Endothelial cell of umbilical vein (primary cell): Measurements from ENCODE around the gene CMBL. TPM values are rescaled to one million over a fixed set of nuclear protein-coding genes. Genes with fewer than 3 reads are reported as not detected.
"Not testable (repeated sequence)": the region's sequence is repeated elsewhere in the genome, so short reads cannot be mapped to it uniquely, and the experiment has no call there.

ENCODE experiments used
- BruUV-seq: library from RNA; stranded (reverse); fragments of 400-500 nt; replicated peaks from 2 replicates; lab custom pipeline; 2021; lab: Mats Ljungman, UMichigan
- CTCF ChIA-PET: fragments of 300-600, 350-600 bp; sonication (Branson Sonifier 250); formaldehyde crosslinking; loops from one replicate; lab custom pipeline; 2021; ENCODE audit warnings: antibody characterized with exemption, inconsistent platforms; lab: Charles Lee
- POLR2A ChIA-PET: fragments of 300-600, 350-600 bp; sonication (Branson Sonifier 250); formaldehyde crosslinking; loops from one replicate; lab custom pipeline; 2021; ENCODE audit warnings: antibody characterized with exemption, inconsistent platforms; lab: Charles Lee
- DNase-seq: peaks from one replicate; pipeline ENCODE4 v3.0.0-alpha.2; 2011; ENCODE audit warnings: low read depth, low spot score
- FAIRE-seq: peaks from 2 replicates; lab custom pipeline; 2011; peaks lifted over from hg19 to GRCh38; lab: Jason Lieb, UNC
- H2AFZ ChIP-seq: 2 replicates; pipeline ENCODE4 v1.6.0; 2012; ENCODE audit warnings: low read depth, low read length, control low read depth, inconsistent platforms
- H3K27ac ChIP-seq: 2 replicates; pipeline ENCODE4 v1.5.1; 2011; ENCODE audit warnings: low read depth, mild to moderate bottlenecking, control low read depth, low read length, moderate library complexity; ENCODE audit not compliant: insufficient read depth
- H3K27me3 ChIP-seq, 2 experiments: 2 replicates each; pipeline versions ENCODE4 v1.6.0 to v1.6.1; 2011; ENCODE audit warnings: low read length in 2 of 2, mixed read lengths in 1 of 2; ENCODE audit not compliant: control insufficient read depth in 2 of 2, insufficient read depth in 2 of 2
- H3K36me3 ChIP-seq, 2 experiments: 2 replicates in 1 of 2; 3 replicates in 1 of 2; pipeline ENCODE4 v1.5.1; 2011; ENCODE audit warnings: low read length in 2 of 2, mild to moderate bottlenecking in 1 of 2, moderate library complexity in 1 of 2; ENCODE audit not compliant: control insufficient read depth in 2 of 2, insufficient read depth in 2 of 2; ENCODE audit errors: extremely low read depth in 1 of 2
- H3K4me1 ChIP-seq: 3 replicates; pipeline ENCODE4 v1.5.1; 2011; ENCODE audit warnings: mild to moderate bottlenecking, low read length; ENCODE audit not compliant: control insufficient read depth, insufficient read depth; ENCODE audit errors: extremely low read depth
- H3K4me2 ChIP-seq: 2 replicates; pipeline ENCODE4 v1.6.1; 2011; ENCODE audit warnings: low read length, control low read depth, mixed read lengths; ENCODE audit not compliant: insufficient read depth
- H3K4me3 ChIP-seq, 3 experiments: fragments of 200-600 bp in 1 of 3; sonication (generic), shearing (Covaris generic) in 1 of 3; replicated peaks in 1 of 3; 2 replicates each; pipeline ENCODE4 v1.5.1; 2011 to 2016; ENCODE audit warnings: control low read depth in 3 of 3, low read length in 3 of 3, mild to moderate bottlenecking in 2 of 3, inconsistent platforms in 1 of 3, low read depth in 1 of 3, moderate library complexity in 1 of 3; ENCODE audit not compliant: insufficient read depth in 1 of 3
- H3K79me2 ChIP-seq: 2 replicates; pipeline ENCODE4 v1.6.0; 2012; ENCODE audit warnings: low read length, inconsistent platforms; ENCODE audit not compliant: control insufficient read depth, insufficient read depth
- H3K9ac ChIP-seq: replicated peaks from 2 replicates; pipeline ENCODE3; 2011; ENCODE audit warnings: low read length, control low read depth; ENCODE audit not compliant: insufficient read depth; ENCODE audit errors: extremely low read depth
- H3K9me1 ChIP-seq: replicated peaks from 3 replicates; pipeline ENCODE4 v1.6.0; 2011; ENCODE audit warnings: mild to moderate bottlenecking, low read length; ENCODE audit not compliant: control insufficient read depth, insufficient read depth; ENCODE audit errors: extremely low read depth
- H3K9me3 ChIP-seq: replicated peaks from 2 replicates; pipeline ENCODE4 v1.5.1; 2012; ENCODE audit warnings: low read length, inconsistent platforms; ENCODE audit not compliant: control insufficient read depth, insufficient read depth
- H4K20me1 ChIP-seq: replicated peaks from 2 replicates; pipeline ENCODE3; 2011; ENCODE audit warnings: mild to moderate bottlenecking, low read length; ENCODE audit not compliant: control insufficient read depth, insufficient read depth; ENCODE audit errors: extremely low read depth
- EZH2 ChIP-seq: IDR thresholded peaks from 2 replicates; pipeline ENCODE4 v1.6.1; 2012; ENCODE audit warnings: borderline replicate concordance, low read depth, mild to moderate bottlenecking, moderate library complexity, low read length, inconsistent platforms; ENCODE audit not compliant: severe bottlenecking
- FOS ChIP-seq: IDR thresholded peaks from 2 replicates; pipeline ENCODE4 v1.6.1; 2011; ENCODE audit warnings: mild to moderate bottlenecking, low read length, moderate library complexity, borderline replicate concordance; ENCODE audit not compliant: insufficient read depth
- GATA2 ChIP-seq: IDR thresholded peaks from 2 replicates; pipeline ENCODE4 v1.7.0; 2011; ENCODE audit warnings: low read depth, mild to moderate bottlenecking, moderate library complexity, mixed read lengths, low read length; ENCODE audit not compliant: insufficient read length, insufficient read depth
- JUN ChIP-seq: IDR thresholded peaks from 2 replicates; pipeline ENCODE4 v1.6.1; 2011; ENCODE audit warnings: borderline replicate concordance, low read depth; ENCODE audit not compliant: insufficient read length, insufficient read depth
- MYC ChIP-seq: IDR thresholded peaks from one replicate; pipeline ENCODE4 v1.6.1; 2011; ENCODE audit warnings: mild to moderate bottlenecking, low read depth, low read length
- POLR2A ChIP-seq: IDR thresholded peaks from 2 replicates; pipeline ENCODE4 v1.6.1; 2012; ENCODE audit warnings: low read depth, mild to moderate bottlenecking, control low read depth, low read length
- POLR2AphosphoS5 ChIP-seq: IDR thresholded peaks from 2 replicates; pipeline ENCODE4 v1.6.1; 2012; ENCODE audit warnings: low read depth, mild to moderate bottlenecking, control low read depth, low read length, moderate library complexity; ENCODE audit not compliant: insufficient read depth
- dilution Hi-C: fragments of 300-500 bp; cut with MboI; formaldehyde crosslinking; loops from one replicate; pipeline ENCODE4 v1.15.0; 2019; ENCODE audit warnings: low sequenced_read_pairs; ENCODE audit not compliant: extremely low pct_ligation_motif_present
- intact Hi-C: fragments of 100-400 bp; cut with micrococcal nuclease; formaldehyde crosslinking; loops from one replicate; pipeline ENCODE4 v1.10.0; 2022
- polyA plus RNA-seq, 4 experiments: library from polyadenylated mRNA; depleted of rRNA in 3 of 4; stranded (reverse) in 3 of 4; unstranded in 1 of 4; fragments of >200 nt; gene quantifications; 2 replicates each; pipeline versions ENCODE4 v1.2.1 to v1.2.3, GENCODE V29; 2011 to 2012; ENCODE audit warnings: missing spikeins in 1 of 4
- total RNA-seq: library from RNA; stranded (reverse); gene quantifications from 2 replicates; pipeline ENCODE4 v1.2.3, GENCODE V29; 2021
- TF ChIP-seq, protein P1 (sequence below): IDR thresholded peaks from 2 replicates; pipeline ENCODE4 v1.6.1; 2011; ENCODE audit not compliant: insufficient read depth, insufficient read length
- TF ChIP-seq, protein P2 (sequence below), 2 donors: IDR thresholded peaks; 1 replicate in 1 of 2; 2 replicates in 1 of 2; pipeline ENCODE4 v1.5.1; 2011; ENCODE audit warnings: low read length in 2 of 2, mild to moderate bottlenecking in 2 of 2, moderate library complexity in 2 of 2, control low read depth in 1 of 2, inconsistent platforms in 1 of 2, low read depth in 1 of 2; ENCODE audit not compliant: insufficient read depth in 1 of 2; ENCODE audit errors: extremely low read depth in 1 of 2

The CMBL gene
- total and polyA plus RNA-seq, 2 donors (not counting 3 experiments of a cell fraction or from before 2014, with no cell fraction given): 15.9 to 19.8 TPM

DNA sequence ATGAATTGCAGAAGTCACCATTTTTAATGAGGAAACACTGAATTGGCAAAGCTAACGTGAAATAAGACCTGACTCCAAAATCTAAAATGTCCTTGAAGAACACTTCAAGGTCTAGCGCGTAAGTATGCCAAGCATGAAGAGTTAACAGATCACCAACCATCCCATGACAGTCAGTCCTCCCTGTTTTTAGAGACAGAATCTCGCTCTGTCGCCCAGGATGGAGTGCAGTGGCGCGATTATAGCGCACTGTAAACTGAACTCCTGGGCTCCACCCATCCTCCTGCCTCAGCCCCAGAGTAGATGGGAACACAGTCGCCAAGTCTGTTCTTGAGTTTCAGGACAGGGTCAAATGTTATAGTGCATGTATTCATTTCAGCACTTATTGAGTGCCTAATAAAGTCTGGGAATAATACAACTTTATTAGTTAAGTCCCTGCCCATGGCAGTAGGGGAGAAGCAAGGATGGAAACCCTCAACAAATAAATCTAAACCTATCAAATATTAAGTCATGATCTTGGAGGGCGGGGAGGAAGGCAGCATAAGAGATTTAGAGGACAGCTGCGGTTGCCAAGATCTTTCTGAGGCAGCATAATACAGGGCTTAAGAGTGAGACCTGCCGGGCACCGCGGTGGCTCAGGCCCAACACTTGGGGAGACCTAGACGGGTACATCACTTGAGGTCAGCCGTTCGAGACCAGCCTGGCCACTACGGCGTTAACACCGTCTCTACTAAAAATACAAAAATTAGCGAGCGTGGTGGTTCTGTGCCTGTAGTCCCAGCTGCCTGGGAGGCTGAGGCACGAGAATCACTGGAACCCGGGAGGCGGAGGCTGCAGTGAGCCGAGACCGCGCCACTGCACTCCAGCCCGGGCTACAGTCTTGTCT is 59.1 kb downstream of the CMBL start:
- Histone ChIP-seq H3K36me3 (peaks cover 2% of the 10 kb centered on the region in 2 experiments), H3K9me3 (no peaks in the 10 kb centered on the region), H3K4me3 (peak overlapping the region in 2 of 3 experiments; percentile 84 to 95), H3K27ac (peak overlapping the region; percentile 95), H3K9ac (peak overlapping the region; percentile 96), H3K4me1 (peaks cover 14% of the 10 kb centered on the region), H3K79me2 (peaks cover 42% of the 10 kb centered on the region), H3K9me1 (no peaks in the 10 kb centered on the region), H3K4me2 (peak overlapping the region; percentile 63), H2AFZ (no peak overlapping the region), H3K27me3 (no peaks in the 10 kb centered on the region), H4K20me1 (no peaks in the 10 kb centered on the region)
- DNase-seq (no peak), FAIRE-seq (no peak)
- CTCF ChIA-PET: interaction anchor here (0.9 to 1.6 kb wide), 3 partner anchors 16 to 47 kb away, joined by 3 read pairs; no protein-coding TSS in a partner anchor
- dilution Hi-C loops: no loop called here
- POLR2A ChIA-PET: no interaction called here
- intact Hi-C loops: loop anchor here (1.0 to 5.0 kb wide), 2 partner anchors 105 to 706 kb away; partner anchors contain the start of gene MARCHF6
- no TSS peak for BruUV-seq
- TF ChIP-seq EZH2 (no peak), POLR2AphosphoS5 (no peak), JUN (no peak), MYC (no peak), FOS (no peak), POLR2A (no peak), GATA2 (no peak)
- TF ChIP-seq, protein P1, sequence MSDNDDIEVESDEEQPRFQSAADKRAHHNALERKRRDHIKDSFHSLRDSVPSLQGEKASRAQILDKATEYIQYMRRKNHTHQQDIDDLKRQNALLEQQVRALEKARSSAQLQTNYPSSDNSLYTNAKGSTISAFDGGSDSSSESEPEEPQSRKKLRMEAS: no peak
- TF ChIP-seq, protein P2, sequence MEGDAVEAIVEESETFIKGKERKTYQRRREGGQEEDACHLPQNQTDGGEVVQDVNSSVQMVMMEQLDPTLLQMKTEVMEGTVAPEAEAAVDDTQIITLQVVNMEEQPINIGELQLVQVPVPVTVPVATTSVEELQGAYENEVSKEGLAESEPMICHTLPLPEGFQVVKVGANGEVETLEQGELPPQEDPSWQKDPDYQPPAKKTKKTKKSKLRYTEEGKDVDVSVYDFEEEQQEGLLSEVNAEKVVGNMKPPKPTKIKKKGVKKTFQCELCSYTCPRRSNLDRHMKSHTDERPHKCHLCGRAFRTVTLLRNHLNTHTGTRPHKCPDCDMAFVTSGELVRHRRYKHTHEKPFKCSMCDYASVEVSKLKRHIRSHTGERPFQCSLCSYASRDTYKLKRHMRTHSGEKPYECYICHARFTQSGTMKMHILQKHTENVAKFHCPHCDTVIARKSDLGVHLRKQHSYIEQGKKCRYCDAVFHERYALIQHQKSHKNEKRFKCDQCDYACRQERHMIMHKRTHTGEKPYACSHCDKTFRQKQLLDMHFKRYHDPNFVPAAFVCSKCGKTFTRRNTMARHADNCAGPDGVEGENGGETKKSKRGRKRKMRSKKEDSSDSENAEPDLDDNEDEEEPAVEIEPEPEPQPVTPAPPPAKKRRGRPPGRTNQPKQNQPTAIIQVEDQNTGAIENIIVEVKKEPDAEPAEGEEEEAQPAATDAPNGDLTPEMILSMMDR (IDR thresholded peaks at IDR 0.05; ENCODE audit: extremely low read depth in 1 of 2, insufficient read depth in 1 of 2, low read depth in 1 of 2, low read length in 2 of 2): no peak

DNA sequence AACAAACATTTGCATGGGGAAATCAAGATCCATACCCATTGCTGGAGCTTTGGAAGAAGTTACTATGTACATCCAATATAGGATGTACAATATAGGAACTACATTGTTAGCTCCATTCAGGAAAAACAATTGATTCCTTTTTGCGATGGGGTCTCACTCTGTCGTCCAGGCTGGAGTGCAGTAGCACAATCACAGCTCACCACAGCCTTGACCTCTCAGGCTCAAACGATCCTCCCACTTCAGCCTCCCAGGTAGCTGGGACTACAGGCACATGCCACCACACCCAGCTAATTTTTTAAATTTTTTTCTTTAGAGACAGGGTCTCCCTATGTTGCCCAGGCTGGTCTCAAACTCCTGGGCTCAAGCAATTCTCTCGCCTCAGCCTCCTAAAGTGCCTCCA is 60.5 kb downstream of the CMBL start:
- H3K27me3 ChIP-seq, H3K9me3 ChIP-seq, dilution Hi-C loops, H3K4me3 ChIP-seq, H4K20me1 ChIP-seq, CTCF ChIA-PET, DNase-seq, BruUV-seq, H3K9me1 ChIP-seq, H3K27ac ChIP-seq, FAIRE-seq, H3K4me2 ChIP-seq, H3K9ac ChIP-seq, H2AFZ ChIP-seq, H3K36me3 ChIP-seq, POLR2A ChIA-PET: not testable (repeated sequence)
- intact Hi-C loops: loop anchor here (5.0 kb wide), 1 partner anchor 705 kb away; no protein-coding TSS in a partner anchor
- Histone ChIP-seq H3K4me1 (peaks cover 14% of the 10 kb centered on the region), H3K79me2 (peaks cover 28% of the 10 kb centered on the region)
